ENCODE measurements around the gene FOXD4L1.
"Not testable (repeated sequence)": the region's sequence is repeated elsewhere in the genome, so short reads cannot be mapped to it uniquely, and the experiment has no call there.

Gene FOXD4L1

GRCh38 chr2:113527350-113528045, 29.0 kb downstream of the FOXD4L1 start:
- DNase-seq, result not testable (repeated sequence)

- DNase-seq, result not testable (repeated sequence)
These were observed 29.7 kb downstream of the FOXD4L1 start for GRCh38 chr2:113528126-113528525.

GRCh38 chr2:113528904-113529303, 30.4 kb downstream of the FOXD4L1 start:
- not testable (repeated sequence) for DNase-seq

- DNase-seq, result not testable (repeated sequence)
These were observed 34.5 kb downstream of the FOXD4L1 start for GRCh38 chr2:113532991-113533390.

- not testable (repeated sequence) for DNase-seq
These were observed 38.1 kb downstream of the FOXD4L1 start for GRCh38 chr2:113536573-113536972.

GRCh38 chr2:113540834-113541203, 42.4 kb downstream of the FOXD4L1 start:
- not testable (repeated sequence) for DNase-seq

- peak; percentile 11 for DNase-seq
These were observed 42.9 kb downstream of the FOXD4L1 start for GRCh38 chr2:113541204-113541975.

GRCh38 chr2:113541976-113542485, 43.6 kb downstream of the FOXD4L1 start:
- not testable (repeated sequence) for DNase-seq

GRCh38 chr2:113542529-113542928, 44.1 kb downstream of the FOXD4L1 start:
- DNase-seq, result not testable (repeated sequence)
